GM21529 (cell line): ENCODE data around the gene BRI3BP.
"Not testable (repeated sequence)": the region's sequence is repeated elsewhere in the genome, so short reads cannot be mapped to it uniquely, and the experiment has no call there.

Experiments used
- ATAC-seq: cut with Tn5 transposase; IDR thresholded peaks from one replicate; pipeline ENCODE4 v1.9.1; 2021; ENCODE audit not compliant: unreplicated experiment

Gene BRI3BP

DNA sequence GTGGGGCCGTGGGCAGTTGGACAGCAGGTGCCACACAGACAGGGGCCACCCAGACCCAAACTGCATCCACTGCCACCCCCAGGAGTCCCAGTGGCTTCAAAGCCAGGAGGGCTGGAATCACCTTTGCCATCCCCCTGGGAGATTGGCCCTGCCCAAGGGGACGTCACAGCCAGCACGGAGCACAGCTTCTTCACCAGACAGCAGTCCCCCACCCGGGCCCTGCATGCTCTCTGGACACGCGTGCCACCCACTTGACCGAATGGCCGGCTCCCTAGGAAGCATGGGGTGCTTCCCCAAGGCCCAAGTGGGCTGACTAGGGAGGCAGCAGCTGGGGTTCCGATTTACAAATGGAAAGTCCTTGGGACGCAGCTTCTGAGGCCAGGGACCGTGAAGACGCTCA, 21.8 kb upstream of the BRI3BP start:
- ATAC-seq, result no peak

DNA sequence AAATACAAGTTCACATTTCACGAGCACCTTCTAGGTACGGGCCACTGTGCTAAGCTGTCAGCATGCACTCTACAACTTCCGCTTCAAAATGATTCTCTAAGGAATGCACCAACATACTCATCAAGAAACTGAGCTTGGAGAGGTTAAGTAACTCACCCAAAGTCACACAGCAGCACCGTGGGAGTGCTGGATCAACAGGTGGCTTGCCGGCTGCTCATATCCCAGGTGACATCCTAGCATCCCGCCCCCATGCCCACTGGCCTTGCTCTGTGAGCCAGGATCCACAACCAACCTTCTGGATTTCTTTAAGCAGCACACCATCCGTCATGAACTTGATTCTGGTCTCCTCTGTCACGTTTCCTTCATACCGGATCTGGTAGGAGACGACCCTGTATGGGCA, 21.2 kb upstream of the BRI3BP start:
- no peak for ATAC-seq

DNA sequence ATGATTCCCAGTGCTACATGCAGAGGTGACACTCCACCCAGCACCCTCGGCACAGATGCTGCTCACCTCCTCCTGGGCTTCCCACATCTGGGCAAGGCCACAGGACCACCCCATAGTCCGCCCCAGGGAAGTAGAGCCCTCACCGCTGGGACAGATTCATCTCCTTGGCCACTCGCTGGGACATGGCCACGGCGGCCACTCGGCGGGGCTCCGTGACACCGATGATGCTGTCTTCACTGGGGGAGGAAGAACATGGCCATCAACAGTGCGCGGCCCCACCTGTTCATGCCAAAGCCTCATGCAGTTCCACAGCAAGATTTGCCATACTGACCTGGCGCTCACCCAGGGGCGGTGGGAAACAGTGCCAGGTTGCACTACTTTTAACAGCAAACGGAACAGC, 18.2 kb upstream of the BRI3BP start:
- no peak for ATAC-seq

DNA sequence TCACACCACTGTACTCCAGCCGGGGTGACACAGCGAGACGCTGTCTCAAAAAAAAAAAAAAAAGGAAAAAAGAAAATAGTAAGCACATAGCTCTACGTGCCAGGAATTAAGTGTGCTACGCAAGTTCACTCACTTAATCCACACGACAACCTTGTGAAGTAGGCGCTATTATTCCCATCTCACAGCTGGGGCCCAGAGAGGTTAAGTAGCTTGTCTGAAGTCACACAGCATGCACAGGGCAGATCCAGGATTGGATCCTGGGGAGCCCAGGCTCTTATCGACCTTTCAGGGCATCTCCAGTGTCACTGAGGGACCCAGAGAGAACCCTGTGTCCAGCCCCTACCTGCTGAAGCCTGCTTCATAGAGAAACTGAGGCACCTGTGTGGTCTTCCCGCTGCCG, 16.4 kb upstream of the BRI3BP start:
- no peak for ATAC-seq

DNA sequence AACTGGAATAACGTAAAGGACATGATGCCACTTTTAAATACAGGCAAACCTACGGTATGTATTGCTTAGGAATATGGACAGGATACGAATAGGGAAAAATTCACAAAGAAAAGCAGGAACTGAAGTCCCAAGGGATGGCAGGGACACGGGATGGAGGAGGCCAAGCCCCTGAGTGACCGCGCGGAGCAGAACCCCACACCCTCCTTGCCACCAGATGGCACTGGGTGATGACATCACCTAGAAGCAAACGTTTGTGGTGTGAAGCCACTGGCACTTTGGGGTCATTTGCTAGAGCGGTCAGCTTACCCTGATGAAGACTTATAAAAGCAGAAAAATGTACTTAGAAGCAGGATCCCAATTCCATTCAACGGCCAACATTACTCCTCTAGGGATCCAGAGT, 13.9 kb upstream of the BRI3BP start:
- no peak for ATAC-seq

DNA sequence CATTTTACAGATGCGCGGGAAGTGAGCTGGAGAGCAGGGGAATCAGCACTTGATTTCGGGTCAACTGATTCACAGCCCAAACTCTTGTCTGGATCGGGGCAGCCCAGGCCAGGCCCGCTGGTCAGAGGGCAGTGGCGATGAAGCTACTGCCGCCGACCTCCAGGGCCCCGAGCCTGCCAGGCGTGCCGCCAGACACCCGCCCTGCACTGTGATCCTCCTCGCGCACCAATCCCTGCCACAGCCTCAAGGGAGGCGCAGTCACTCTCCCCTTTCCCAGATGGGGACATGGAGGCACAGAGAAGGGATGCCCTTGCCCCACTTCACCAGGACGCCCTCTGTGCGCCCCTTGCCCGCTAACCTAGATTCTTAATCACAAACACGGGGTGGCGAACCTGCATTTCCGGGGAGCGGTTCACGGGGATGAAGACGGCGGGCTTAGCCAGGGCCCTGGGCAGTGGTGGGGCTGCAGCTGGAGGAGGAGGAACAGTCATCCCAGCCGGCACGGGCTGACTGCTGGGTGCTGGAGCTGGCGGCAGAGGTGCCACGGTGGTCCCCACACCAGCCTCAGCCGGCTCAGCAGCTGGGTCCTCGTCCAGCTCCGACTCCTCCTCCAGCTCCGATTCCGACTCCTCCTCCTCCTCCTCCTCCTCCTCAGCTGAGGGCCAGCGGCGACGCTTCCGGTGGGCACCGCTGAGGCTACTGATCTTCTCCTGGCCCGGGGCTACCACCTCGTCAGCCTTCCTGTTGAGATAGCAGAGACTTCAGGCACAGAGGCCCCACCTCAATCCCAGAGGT, 13.2 kb upstream of the BRI3BP start:
- no peak for ATAC-seq

DNA sequence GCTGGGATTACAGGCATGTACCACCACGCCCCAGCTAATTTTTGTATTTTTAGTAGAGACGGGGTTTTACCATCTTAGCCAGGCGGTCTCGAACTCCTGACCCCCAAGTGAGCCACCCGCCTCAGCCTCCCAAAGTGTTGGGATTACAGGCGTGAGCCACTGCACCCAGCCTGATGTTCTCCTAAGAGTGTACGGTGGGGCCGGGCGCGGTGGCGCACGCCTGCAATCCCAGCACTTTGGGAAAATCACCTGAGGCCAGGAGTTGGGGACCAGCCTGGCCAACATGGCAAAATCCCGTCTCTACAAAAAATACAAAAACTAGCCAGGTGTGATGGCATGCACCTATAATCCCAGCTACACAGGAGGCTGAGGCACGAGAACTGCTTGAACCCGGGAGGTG, 6.6 kb upstream of the BRI3BP start:
- ATAC-seq, result not testable (repeated sequence)

DNA sequence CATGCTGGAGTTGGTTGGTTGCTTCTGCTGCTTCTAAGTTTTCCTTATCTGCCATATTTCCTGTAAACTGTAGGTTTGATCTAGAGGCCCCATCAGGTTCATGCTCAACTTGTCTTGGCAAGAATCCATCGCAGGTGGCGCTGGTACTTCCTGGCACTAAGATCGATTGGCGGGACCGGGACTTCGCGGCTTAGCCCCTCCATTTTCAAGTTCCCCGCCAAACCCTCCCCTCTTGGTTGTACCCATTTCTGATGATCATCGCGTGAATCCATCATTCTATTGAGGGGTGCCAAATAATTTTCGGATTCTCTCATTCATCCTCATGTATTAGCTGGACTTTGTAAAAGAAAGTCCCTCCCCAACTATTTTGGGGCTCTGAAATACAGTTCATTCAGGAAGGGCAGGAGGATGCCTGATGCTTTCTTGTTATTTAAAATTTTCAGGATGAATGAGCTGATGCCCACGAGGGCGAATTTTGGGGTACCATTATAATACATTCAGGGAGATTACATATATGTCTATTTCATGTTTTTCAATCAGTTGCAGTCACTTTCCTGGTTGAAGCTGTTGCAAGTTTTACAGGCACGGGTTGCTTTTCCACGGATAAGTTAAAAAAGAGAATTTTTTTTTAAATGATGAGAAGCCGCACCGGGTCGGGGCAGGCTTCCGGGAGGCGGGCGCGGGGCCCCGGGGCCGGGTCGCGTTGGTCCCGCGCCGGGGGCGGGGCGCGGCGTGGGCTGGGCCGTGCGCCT, 395 bp upstream of the BRI3BP start:
- peak; percentile 32 for ATAC-seq

DNA sequence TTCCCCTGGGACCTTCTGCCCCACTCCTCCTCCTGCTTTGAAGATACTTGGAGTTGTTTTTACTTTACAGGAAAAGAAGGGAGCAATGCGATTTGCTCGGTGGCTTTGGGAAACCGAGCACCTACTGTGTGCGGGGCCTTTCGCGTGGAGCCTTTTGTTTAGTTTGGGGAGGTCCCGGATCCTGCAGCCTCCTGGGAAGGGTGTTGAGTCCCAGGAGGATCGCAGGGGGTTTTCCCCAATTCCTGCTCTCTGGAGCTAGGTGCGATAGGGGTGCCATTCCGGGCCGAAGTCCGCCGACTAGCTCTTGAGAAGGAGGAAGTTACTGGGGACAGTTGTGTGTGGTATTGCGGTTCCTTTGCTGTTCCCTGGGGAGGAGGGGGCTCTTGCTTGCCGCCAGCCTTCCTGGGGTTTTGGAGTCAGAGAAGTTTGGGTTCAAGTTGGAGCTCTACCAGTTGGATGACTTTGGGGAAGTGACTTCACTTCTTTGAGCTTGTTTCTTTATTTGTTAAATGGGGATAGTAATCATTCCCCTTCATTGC, 1.1 kb downstream of the BRI3BP start:
- peak; percentile 35 for ATAC-seq

DNA sequence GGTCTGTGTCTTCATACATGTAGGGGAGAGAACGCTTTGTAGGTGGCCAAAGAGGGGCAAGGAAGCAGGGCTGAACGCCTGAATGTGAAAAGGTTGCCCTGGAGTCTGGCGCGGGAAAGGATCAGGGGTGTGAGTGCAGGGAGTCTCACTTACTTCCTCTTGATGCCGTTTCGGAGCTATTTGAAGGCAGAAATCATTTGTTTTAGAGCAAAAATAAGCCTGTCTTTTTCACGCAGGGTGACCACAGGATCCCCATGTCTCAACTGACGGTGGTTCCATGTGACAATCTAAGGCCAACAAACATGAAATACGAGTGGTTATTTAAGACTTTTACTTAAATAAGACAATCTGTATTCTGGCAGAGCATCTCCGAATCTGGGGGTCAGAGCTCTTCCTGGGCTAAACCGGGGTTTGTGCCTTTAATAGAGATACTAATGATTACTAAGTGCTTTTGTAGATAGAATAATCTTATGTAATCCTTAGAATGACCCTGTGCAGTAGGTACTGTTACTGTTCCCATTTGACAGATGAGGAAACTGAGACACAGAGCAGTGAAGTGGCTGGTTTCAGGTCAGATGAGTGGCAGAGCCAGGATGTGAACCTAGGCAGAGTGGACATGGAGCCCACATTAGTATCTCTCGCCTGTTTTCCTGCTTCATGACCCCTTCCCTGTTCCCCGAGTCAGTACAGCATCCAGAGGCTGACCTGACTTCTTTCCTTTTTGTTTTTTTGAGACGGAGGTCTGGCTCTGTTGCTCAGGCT, 1.9 kb downstream of the BRI3BP start:
- ATAC-seq, result no peak

DNA sequence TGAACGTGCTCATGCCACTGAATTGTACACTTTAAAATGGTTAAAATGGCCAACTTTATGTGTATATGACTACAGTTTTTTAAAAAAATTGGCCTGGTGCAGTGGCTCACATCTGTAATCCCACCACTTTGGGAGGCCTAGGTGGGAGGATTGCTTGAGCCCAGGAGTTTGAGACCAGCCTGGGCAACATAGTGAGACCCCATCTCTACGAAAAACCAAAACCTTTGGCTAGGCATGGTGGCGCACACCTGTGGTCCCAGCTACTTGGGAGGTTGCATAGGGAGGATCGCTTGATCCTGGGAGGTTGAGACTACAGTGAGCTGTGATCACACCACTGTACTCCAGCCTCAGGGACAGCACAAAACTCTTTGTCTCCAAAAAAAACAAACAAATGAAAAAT, 5.3 kb downstream of the BRI3BP start:
- no peak for ATAC-seq

DNA sequence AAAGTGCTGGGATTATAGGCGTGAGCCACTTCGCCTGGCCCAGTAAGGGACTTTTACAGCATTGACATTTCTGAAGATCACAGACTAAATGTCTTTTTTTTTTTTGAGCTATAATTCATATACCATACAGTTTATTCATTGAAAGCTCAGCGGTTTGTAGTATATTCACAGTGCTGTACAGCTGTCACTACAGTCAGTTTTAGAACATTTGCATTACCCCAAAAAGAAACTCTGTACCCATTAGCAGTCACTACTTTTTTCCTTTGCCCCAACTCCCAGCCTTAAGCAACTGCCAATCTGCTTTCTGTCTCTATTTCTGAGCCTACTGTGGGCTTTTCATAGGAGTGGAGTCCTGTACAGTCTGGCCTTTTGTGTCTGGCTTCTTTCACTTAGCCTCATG, 8.2 kb downstream of the BRI3BP start:
- no peak for ATAC-seq

DNA sequence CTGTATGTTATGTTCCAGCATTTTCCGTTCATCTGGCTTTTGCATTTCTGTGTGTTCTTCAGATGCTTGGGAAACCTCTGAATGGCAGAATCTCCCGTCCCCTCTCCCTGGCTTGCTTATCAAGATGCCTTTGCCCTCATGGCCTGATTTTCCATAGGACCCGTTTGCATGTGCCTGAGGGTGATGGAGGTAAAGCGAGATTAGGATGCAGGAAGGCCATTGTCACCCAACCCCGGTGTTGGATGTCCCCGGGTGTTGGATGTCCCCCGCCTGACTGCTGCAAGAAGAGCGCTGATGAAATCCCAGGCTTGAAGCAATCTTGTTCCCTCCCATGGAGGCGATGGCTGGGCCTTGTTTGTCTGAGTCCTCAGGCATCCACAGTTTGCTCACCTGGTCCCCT, 9.6 kb downstream of the BRI3BP start:
- ATAC-seq, result no peak

DNA sequence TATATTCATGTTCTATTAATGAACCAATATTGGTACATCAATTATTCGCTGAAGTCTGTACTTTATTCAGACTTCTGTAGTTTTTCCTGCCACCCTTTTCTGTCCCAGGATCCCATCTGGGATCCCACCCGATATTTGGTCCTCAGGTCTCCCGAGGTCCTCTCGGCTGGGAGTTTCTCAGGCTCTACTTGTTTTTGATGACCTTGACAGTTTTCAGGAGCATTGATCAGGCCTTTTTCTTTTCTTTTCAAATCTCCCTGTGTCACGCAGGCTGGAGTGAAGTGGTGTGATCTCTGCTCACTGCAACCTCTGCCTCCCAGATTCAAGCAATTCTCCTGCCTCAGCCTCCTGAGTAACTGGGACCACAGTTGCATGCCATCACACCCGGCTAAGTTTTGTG, 11.2 kb downstream of the BRI3BP start:
- no peak for ATAC-seq

DNA sequence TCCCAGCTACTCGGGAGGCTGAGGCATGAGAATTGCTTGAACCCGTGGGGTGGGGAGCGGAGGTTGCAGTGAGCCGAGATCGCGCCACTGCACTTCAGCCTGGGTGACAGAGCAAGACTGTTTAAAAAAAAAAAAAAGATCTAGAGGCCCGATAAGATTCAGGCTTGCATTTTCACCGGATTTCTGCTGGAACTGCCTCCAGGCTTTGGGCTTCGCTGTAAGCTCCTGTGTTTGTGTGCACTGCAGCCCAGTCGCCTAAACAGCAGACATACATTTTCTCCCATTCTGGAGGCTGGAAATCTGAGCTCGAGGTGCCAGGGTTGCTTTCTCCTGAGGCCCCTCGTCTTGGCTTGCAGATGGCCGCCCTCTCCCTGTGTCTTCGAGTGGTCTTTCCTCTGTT, 12.2 kb downstream of the BRI3BP start:
- ATAC-seq, result no peak

DNA sequence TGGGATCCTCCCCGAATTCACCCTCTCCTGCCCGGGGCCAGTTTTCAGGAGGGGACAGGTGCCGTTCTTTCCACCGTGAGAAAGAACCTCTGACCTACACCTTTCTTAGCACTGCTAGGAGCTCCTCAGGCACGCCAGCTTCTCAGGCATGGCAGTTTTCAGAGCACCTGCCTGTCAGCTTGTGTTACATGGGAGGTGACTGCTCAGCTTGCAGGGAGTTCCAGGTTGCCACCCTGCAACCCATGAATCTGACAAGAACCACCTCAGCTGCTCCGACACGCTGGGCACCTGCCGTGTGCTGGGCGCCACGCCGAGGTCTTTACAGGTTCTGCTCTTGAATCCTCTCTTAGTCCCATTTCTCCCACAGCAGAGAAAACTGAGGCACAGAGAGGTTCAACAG, 12.9 kb downstream of the BRI3BP start:
- ATAC-seq, result no peak

DNA sequence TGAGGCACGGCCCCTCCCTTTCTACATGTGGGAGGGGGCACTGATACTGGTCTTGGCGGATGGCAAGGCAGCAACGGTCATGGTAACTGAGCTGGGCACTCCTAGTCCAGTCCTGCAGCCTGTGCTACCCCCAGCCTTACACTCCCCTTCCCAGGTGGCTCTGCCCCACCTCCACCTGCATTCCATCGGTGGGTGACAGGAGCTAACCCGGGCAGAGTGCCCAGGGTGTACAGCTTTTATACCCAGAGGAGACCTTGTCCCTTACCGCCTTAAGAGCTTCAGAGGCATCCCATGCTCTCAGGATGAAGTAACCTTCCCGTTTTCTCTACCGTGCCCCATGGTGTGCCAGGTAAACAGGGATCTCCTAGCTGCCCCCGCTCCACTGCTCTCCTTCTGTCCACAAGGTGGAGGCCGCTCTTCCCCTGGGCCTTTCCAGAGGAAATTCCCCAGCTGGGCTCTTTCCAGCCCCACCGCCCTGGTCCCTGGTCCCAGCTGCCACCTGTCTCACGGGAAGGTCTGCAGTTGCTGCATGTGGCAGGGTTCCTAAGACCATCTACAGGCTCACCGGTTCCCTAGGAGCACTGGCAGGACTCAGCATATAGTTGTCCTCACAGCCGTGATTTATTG, 20.5 kb downstream of the BRI3BP start:
- no peak for ATAC-seq

DNA sequence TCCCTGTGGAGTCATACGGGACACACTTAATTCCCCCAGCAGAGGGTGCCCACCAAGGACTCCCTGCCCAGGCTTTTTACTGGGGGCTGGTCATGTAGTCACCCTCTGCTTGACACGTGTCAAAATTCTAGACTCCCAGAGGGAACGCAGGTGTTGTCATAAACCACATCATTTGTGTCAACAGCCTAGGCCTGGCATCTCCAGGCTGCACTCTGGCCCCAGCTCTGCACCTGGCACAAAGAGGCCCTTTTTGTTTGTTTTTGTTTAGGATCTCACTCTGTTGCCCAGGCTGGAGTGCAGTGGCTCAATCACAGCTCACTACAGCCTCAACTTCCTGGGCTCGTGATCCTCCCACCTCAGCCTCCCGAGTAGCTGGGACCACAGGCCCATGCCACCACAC, 21.1 kb downstream of the BRI3BP start:
- no peak for ATAC-seq

DNA sequence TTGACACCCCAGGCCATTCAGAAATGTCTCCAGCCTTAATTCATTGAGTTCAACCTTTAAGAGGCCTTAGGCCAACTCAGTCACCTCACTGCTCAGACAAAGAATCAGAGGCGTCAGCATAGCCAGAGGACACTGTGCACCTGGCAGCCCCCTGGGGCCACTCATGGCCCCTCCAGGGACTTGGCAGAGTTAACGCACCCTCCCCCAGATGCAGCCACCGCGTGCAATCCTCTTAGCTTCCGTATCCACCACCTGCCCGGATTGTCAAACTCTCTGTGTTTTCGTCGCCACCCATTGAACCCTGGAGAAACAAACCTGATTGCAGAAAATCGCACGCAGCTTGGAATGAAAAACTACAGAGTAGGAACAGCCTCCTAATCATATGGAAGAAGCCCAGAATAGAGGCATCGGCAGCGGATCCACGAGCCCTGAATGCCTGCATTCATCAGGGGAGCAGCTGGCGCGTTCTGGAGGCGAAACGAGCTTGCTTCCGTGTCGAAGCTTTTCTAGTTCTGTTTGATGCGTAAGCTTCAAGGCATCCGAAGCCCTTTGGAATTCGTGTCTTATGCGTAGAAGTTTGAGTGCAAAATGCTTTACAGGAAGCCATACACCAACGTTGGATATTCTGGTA, 22.4 kb downstream of the BRI3BP start:
- no peak for ATAC-seq

DNA sequence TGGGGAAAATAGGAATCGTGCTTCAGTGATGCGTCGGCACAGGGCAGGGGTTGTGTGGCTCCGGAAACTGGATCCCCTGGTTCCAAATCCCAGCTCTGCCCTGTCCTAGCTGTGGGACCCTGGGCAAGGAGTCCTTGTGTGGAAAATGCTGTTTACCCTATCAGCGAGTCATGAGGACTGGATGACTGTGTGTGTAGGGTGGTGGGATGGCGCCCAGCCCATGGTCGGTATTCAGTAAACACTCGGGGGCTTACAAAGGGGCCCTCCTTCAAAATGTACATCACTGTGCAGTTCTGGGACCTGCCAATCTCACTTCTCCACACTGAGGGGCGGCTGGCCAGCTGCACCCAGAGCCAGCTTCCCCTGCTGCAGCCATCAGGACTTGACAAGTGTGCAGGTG, 24.4 kb downstream of the BRI3BP start:
- no peak for ATAC-seq

DNA sequence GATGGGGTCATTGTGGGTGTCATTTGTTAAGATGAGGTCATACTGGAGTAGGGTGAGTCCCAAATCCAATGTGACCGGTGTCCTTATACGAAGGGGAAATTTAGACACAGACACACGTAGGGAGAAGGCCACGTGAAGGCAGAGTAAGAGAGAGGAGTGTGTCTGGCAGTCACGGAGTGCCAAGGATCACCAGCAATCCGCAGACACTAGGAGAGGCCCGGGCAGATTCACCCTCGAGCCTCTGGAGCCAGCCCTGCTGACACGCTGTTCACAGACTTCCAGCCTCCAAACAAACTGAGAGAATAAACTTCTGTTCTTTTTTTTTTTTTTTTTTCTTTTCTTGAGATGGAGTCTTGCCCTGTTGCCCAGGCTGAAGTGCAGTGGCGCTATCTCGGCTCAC, 24.9 kb downstream of the BRI3BP start:
- no peak for ATAC-seq
